ENCODE data around the gene YPEL1. TPM values are rescaled to one million over a fixed set of nuclear protein-coding genes. Genes with fewer than 3 reads are reported as not detected.

The YPEL1 gene
- total and polyA plus RNA-seq, 4 donors = 0.83 to 4.8 (median 2.2) TPM

DNA sequence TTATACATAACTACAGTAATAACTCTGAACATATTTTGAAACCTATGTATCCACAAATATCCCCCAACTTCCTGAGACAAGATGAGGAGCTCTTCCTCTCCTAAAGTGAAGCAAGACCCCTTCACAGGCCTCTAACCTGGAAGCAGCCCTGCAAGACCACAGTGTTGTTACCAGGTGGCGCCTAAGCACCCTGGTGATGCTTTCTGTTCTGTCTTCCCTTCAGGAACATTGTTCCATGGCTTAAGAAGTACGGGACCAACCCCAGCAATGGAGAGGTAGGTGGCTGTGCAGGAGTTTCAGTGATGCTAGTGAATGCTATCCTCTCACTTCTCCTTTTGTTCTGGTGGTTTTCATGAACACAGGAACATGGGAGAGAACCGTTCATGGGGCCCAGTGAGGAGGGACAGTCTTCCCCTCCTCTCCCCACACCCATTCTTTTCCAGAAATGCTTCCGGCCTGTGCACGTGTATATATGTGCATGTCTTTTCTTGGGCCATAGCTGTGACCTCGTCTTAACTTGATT is 63.4 kb downstream of the YPEL1 start:
- no peak overlapping the region for H3K9ac ChIP-seq (ENCODE audit: low read depth in 1 of 2, low read length in 2 of 2)
- H3K27ac ChIP-seq (ENCODE audit: low read depth in 1 of 2, low read length in 2 of 2) = no peak overlapping the region
- no peak for DNase-seq (ENCODE audit: low spot score)
- H3K27me3 ChIP-seq (ENCODE audit: control insufficient read depth in 4 of 4, insufficient read depth in 4 of 4, low read length in 3 of 4) = no peaks in the 10 kb centered on the region
- TF ChIP-seq SP1 (IDR thresholded peaks at IDR 0.05) (no peak), HNF4G (IDR thresholded peaks at IDR 0.05) (no peak), YY1 (IDR thresholded peaks at IDR 0.05) (no peak), FOXA1 (IDR thresholded peaks at IDR 0.05) (no peak), GABPA (IDR thresholded peaks at IDR 0.05 in 1 of 2, conservative IDR thresholded peaks at IDR 0.05 in 1 of 2) (no peak), FOXA2 (IDR thresholded peaks at IDR 0.05) (no peak), JUND (IDR thresholded peaks at IDR 0.05) (no peak), RAD21 (IDR thresholded peaks at IDR 0.05) (no peak), EGR1 (IDR thresholded peaks at IDR 0.05; ENCODE audit: low read depth in 2 of 2) (no peak), TAF1 (conservative IDR thresholded peaks at IDR 0.05) (no peak), HNF4A (conservative IDR thresholded peaks at IDR 0.05) (no peak), NR2F2 (IDR thresholded peaks at IDR 0.05) (no peak), RXRA (IDR thresholded peaks at IDR 0.05) (no peak)
- TF ChIP-seq, protein P1, sequence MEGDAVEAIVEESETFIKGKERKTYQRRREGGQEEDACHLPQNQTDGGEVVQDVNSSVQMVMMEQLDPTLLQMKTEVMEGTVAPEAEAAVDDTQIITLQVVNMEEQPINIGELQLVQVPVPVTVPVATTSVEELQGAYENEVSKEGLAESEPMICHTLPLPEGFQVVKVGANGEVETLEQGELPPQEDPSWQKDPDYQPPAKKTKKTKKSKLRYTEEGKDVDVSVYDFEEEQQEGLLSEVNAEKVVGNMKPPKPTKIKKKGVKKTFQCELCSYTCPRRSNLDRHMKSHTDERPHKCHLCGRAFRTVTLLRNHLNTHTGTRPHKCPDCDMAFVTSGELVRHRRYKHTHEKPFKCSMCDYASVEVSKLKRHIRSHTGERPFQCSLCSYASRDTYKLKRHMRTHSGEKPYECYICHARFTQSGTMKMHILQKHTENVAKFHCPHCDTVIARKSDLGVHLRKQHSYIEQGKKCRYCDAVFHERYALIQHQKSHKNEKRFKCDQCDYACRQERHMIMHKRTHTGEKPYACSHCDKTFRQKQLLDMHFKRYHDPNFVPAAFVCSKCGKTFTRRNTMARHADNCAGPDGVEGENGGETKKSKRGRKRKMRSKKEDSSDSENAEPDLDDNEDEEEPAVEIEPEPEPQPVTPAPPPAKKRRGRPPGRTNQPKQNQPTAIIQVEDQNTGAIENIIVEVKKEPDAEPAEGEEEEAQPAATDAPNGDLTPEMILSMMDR (IDR thresholded peaks at IDR 0.05; ENCODE audit: low read depth, low read length, missing input control) = no peak
- TF ChIP-seq, protein P2, sequence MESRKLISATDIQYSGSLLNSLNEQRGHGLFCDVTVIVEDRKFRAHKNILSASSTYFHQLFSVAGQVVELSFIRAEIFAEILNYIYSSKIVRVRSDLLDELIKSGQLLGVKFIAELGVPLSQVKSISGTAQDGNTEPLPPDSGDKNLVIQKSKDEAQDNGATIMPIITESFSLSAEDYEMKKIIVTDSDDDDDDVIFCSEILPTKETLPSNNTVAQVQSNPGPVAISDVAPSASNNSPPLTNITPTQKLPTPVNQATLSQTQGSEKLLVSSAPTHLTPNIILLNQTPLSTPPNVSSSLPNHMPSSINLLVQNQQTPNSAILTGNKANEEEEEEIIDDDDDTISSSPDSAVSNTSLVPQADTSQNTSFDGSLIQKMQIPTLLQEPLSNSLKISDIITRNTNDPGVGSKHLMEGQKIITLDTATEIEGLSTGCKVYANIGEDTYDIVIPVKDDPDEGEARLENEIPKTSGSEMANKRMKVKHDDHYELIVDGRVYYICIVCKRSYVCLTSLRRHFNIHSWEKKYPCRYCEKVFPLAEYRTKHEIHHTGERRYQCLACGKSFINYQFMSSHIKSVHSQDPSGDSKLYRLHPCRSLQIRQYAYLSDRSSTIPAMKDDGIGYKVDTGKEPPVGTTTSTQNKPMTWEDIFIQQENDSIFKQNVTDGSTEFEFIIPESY (IDR thresholded peaks at IDR 0.05) = no peak
- TF ChIP-seq, protein P3, sequence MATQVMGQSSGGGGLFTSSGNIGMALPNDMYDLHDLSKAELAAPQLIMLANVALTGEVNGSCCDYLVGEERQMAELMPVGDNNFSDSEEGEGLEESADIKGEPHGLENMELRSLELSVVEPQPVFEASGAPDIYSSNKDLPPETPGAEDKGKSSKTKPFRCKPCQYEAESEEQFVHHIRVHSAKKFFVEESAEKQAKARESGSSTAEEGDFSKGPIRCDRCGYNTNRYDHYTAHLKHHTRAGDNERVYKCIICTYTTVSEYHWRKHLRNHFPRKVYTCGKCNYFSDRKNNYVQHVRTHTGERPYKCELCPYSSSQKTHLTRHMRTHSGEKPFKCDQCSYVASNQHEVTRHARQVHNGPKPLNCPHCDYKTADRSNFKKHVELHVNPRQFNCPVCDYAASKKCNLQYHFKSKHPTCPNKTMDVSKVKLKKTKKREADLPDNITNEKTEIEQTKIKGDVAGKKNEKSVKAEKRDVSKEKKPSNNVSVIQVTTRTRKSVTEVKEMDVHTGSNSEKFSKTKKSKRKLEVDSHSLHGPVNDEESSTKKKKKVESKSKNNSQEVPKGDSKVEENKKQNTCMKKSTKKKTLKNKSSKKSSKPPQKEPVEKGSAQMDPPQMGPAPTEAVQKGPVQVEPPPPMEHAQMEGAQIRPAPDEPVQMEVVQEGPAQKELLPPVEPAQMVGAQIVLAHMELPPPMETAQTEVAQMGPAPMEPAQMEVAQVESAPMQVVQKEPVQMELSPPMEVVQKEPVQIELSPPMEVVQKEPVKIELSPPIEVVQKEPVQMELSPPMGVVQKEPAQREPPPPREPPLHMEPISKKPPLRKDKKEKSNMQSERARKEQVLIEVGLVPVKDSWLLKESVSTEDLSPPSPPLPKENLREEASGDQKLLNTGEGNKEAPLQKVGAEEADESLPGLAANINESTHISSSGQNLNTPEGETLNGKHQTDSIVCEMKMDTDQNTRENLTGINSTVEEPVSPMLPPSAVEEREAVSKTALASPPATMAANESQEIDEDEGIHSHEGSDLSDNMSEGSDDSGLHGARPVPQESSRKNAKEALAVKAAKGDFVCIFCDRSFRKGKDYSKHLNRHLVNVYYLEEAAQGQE (IDR thresholded peaks at IDR 0.05) = no peak
- TF ChIP-seq, protein P4, sequence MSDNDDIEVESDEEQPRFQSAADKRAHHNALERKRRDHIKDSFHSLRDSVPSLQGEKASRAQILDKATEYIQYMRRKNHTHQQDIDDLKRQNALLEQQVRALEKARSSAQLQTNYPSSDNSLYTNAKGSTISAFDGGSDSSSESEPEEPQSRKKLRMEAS (IDR thresholded peaks at IDR 0.05) = no peak
- TF ChIP-seq, protein P5, sequence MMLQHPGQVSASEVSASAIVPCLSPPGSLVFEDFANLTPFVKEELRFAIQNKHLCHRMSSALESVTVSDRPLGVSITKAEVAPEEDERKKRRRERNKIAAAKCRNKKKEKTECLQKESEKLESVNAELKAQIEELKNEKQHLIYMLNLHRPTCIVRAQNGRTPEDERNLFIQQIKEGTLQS (IDR thresholded peaks at IDR 0.05) = no peak
- 87% methylated on average over 6 of the region's 6 CpGs for WGBS
- no peaks in the 10 kb centered on the region for H3K9me3 ChIP-seq (ENCODE audit: control insufficient read depth in 4 of 4, low read length in 3 of 4)
- H3K4me1 ChIP-seq (ENCODE audit: control insufficient read depth in 4 of 4, insufficient read depth in 4 of 4, low read length in 3 of 4) = peaks cover 0 to 5% (median 0%) of the 10 kb centered on the region in 4 donors
- H3K4me3 ChIP-seq (ENCODE audit: low read depth in 1 of 3, low read length in 3 of 3) = no peak overlapping the region
- peaks cover 4 to 39% (median 21%) of the 10 kb centered on the region in 4 donors for H3K36me3 ChIP-seq (ENCODE audit: control insufficient read depth in 4 of 4, insufficient read depth in 3 of 4, low read depth in 1 of 4, low read length in 3 of 4)

Measured in liver (tissue), 9 donors.